Natural killer cell (primary cell): Measurements from ENCODE around the gene THBD. TPM values are rescaled to one million over a fixed set of nuclear protein-coding genes. Genes with fewer than 3 reads are reported as not detected.

ENCODE experiments used
- ATAC-seq, 3 donors: fragments of 150-1000 bp in 2 of 3; fragments of 200-7000 bp in 1 of 3; cut with Tn5 transposase; 1 replicate in 1 of 3; 2 replicates in 2 of 3; pipeline ENCODE4 v1.10.0; 2021; ENCODE audit warnings: mild to moderate bottlenecking in 2 of 3, moderate library complexity in 2 of 3
- DNase-seq, 2 donors: peaks; one replicate each; pipeline versions ENCODE4 v3.0.0 to v3.0.0-alpha.2; 2013 to 2021; ENCODE audit warnings: mixed read lengths in 1 of 2
- H3K27ac ChIP-seq: one replicate; pipeline ENCODE4 v1.5.1; 2013; ENCODE audit warnings: mild to moderate bottlenecking, low read length
- H3K27me3 ChIP-seq: one replicate; pipeline ENCODE4 v1.6.1; 2013; ENCODE audit warnings: low read length; ENCODE audit not compliant: control insufficient read depth, insufficient read depth
- H3K36me3 ChIP-seq: one replicate; pipeline ENCODE4 v1.6.1; 2013; ENCODE audit warnings: low read length; ENCODE audit not compliant: control insufficient read depth, insufficient read depth
- H3K4me1 ChIP-seq: one replicate; pipeline ENCODE4 v1.6.1; 2013; ENCODE audit warnings: low read length; ENCODE audit not compliant: control insufficient read depth, insufficient read depth
- H3K4me3 ChIP-seq: one replicate; pipeline ENCODE4 v1.5.1; 2013; ENCODE audit warnings: low read length
- H3K9me3 ChIP-seq: one replicate; pipeline ENCODE4 v1.6.1; 2013; ENCODE audit warnings: low read length; ENCODE audit not compliant: control insufficient read depth, insufficient read depth
- H3K27ac Mint-ChIP-seq, 2 donors: one replicate each; pipeline ENCODE4 v1.8.0; 2022; ENCODE audit warnings: mild to moderate bottlenecking in 2 of 2, mixed read lengths in 2 of 2, moderate library complexity in 1 of 2
- H3K27me3 Mint-ChIP-seq, 2 donors: one replicate each; pipeline ENCODE4 v1.8.0; 2022; ENCODE audit warnings: low read depth in 2 of 2, mixed read lengths in 2 of 2
- H3K36me3 Mint-ChIP-seq: one replicate; pipeline ENCODE4 v1.8.0; 2022; ENCODE audit warnings: mixed read lengths
- H3K4me1 Mint-ChIP-seq, 2 donors: one replicate each; pipeline ENCODE4 v1.8.0; 2022; ENCODE audit warnings: mixed read lengths in 2 of 2
- H3K4me3 Mint-ChIP-seq: one replicate; pipeline ENCODE4 v1.8.0; 2022; ENCODE audit warnings: mild to moderate bottlenecking, moderate library complexity, mixed read lengths
- H3K9me3 Mint-ChIP-seq, 2 donors: one replicate each; pipeline ENCODE4 v1.8.0; 2022; ENCODE audit warnings: mixed read lengths in 2 of 2
- CTCF ChIP-seq: fragments of 200-600 bp; IDR thresholded peaks from one replicate; pipeline ENCODE4 v1.8.0; 2022; ENCODE audit warnings: antibody characterized with exemption
- WGBS: methylation state at CpG from one replicate; pipeline ENCODE4 v1.1.7; 2013; ENCODE audit warnings: missing lambda C conversion rate; ENCODE audit not compliant: insufficient coverage; 5-methylcytosine and 5-hydroxymethylcytosine counted together
- intact Hi-C: fragments of 100-400 bp; cut with micrococcal nuclease; formaldehyde crosslinking; loops from one replicate; pipeline ENCODE4 v1.14.2; 2022
- total RNA-seq, 4 donors: library from RNA; stranded (reverse); fragments of 120-200 nt in 1 of 4; gene quantifications; one replicate each; pipeline versions ENCODE4 v1.2.3 to v1.2.4, GENCODE V29; 2013 to 2022

The THBD gene
- total RNA-seq, 3 donors from 2014 or later (not counting 1 experiment from before 2014, with no cell fraction given): 2.1 to 2.8 (median 2.1) TPM

GRCh38 chr20:23080521-23080920 is 31.0 kb upstream of the THBD start:
- no peak overlapping the region for H3K27ac ChIP-seq
- peak overlapping the region; percentile 49 to 94 for H3K27ac Mint-ChIP-seq

GRCh38 chr20:23079926-23080325 is 30.5 kb upstream of the THBD start:
- H3K9me3 ChIP-seq: no peaks in the 10 kb centered on the region

More at GRCh38 chr20:23080521-23080920, 31.0 kb upstream of the THBD start:
- Mint-ChIP-seq H3K9me3 (no peaks in the 10 kb centered on the region), H3K36me3 (no peaks in the 10 kb centered on the region), H3K4me3 (peak overlapping the region; percentile 25), H3K4me1 (peaks cover 52 to 71% of the 10 kb centered on the region in 2 donors), H3K27me3 (no peaks in the 10 kb centered on the region)
- Histone ChIP-seq H3K9me3 (no peaks in the 10 kb centered on the region), H3K4me3 (no peak overlapping the region), H3K36me3 (no peaks in the 10 kb centered on the region), H3K27me3 (no peaks in the 10 kb centered on the region), H3K4me1 (peaks cover 44% of the 10 kb centered on the region)
- TF ChIP-seq CTCF: no peak
- intact Hi-C loops: no loop called here
- no peak for DNase-seq
- 87% methylated on average over 10 of the region's 10 CpGs for WGBS
- no peak for ATAC-seq

GRCh38 chr20:23079016-23079351 is 29.5 kb upstream of the THBD start:
- intact Hi-C loops: no loop called here
- no peak for TF ChIP-seq CTCF
- DNase-seq (no peak), ATAC-seq (no peak)
- Histone ChIP-seq H3K4me3 (no peak overlapping the region), H3K4me1 (peaks cover 28% of the 10 kb centered on the region), H3K9me3 (no peaks in the 10 kb centered on the region), H3K36me3 (no peaks in the 10 kb centered on the region), H3K27ac (no peak overlapping the region), H3K27me3 (no peaks in the 10 kb centered on the region)
- WGBS: 86% methylated on average over 6 of the region's 6 CpGs
- H3K4me1 Mint-ChIP-seq: peaks cover 43 to 56% of the 10 kb centered on the region in 2 donors
- H3K27ac Mint-ChIP-seq: no peak overlapping the region
- no peaks in the 10 kb centered on the region for H3K27me3 Mint-ChIP-seq
- H3K4me3 Mint-ChIP-seq: no peak overlapping the region
- H3K9me3 Mint-ChIP-seq: no peaks in the 10 kb centered on the region
- no peaks in the 10 kb centered on the region for H3K36me3 Mint-ChIP-seq

More at GRCh38 chr20:23079926-23080325, 30.5 kb upstream of the THBD start:
- intact Hi-C loops: no loop called here
- Histone ChIP-seq H3K27me3 (no peaks in the 10 kb centered on the region), H3K36me3 (no peaks in the 10 kb centered on the region), H3K27ac (no peak overlapping the region), H3K4me3 (no peak overlapping the region), H3K4me1 (peaks cover 38% of the 10 kb centered on the region)
- WGBS: 86% methylated on average over 1 of the region's 2 CpGs
- H3K9me3 Mint-ChIP-seq: no peaks in the 10 kb centered on the region
- H3K4me1 Mint-ChIP-seq: peaks cover 52 to 65% of the 10 kb centered on the region in 2 donors
- ATAC-seq: no peak
- no peaks in the 10 kb centered on the region for H3K27me3 Mint-ChIP-seq
- DNase-seq: no peak
- TF ChIP-seq CTCF: no peak
- no peaks in the 10 kb centered on the region for H3K36me3 Mint-ChIP-seq
- peak overlapping the region; percentile 10 for H3K4me3 Mint-ChIP-seq
- peak overlapping the region; percentile 42 to 49 for H3K27ac Mint-ChIP-seq

GRCh38 chr20:23078351-23079015 is 29.0 kb upstream of the THBD start:
- ATAC-seq (no peak), DNase-seq (no peak)
- Mint-ChIP-seq H3K27ac (no peak overlapping the region), H3K4me3 (no peak overlapping the region), H3K4me1 (peaks cover 39 to 52% of the 10 kb centered on the region in 2 donors), H3K36me3 (no peaks in the 10 kb centered on the region), H3K9me3 (no peaks in the 10 kb centered on the region), H3K27me3 (no peaks in the 10 kb centered on the region)
- H3K27ac ChIP-seq: no peak overlapping the region
- H3K36me3 ChIP-seq: no peaks in the 10 kb centered on the region
- H3K9me3 ChIP-seq: no peaks in the 10 kb centered on the region
- no peak for TF ChIP-seq CTCF
- intact Hi-C loops: no loop called here
- peaks cover 23% of the 10 kb centered on the region for H3K4me1 ChIP-seq
- no peaks in the 10 kb centered on the region for H3K27me3 ChIP-seq
- WGBS: 89% methylated on average over 5 of the region's 5 CpGs
- H3K4me3 ChIP-seq: no peak overlapping the region
